A673 (cell line): ENCODE results near the gene USP15. TPM values are rescaled to one million over a fixed set of nuclear protein-coding genes. Genes with fewer than 3 reads are reported as not detected.

Experiments
- BruUV-seq: library from RNA; stranded (reverse); fragments of 400-500 nt; replicated peaks from 2 replicates; lab custom pipeline; 2021; lab: Mats Ljungman, UMichigan
- CTCF ChIA-PET: fragments of 300-600 bp; sonication (Branson Sonifier 250); formaldehyde crosslinking; loops from one replicate; lab custom pipeline; 2022; ENCODE audit warnings: antibody characterized with exemption; lab: Charles Lee
- POLR2A ChIA-PET: fragments of 300-600 bp; sonication (Branson Sonifier 250); formaldehyde crosslinking; loops from one replicate; lab custom pipeline; 2022; ENCODE audit warnings: antibody characterized with exemption; ENCODE audit not compliant: low non-redundant PET; lab: Charles Lee
- DNase-seq: peaks from one replicate; pipeline ENCODE4 v3.0.0-alpha.2; 2015; ENCODE audit warnings: low spot score
- H3K27ac ChIP-seq: fragments of 200-600 bp; sonication (generic); 2 replicates; pipeline ENCODE4 v1.5.1; 2016; ENCODE audit warnings: mixed run types, low read depth, mild to moderate bottlenecking, mixed read lengths, antibody characterized with exemption, low read length; ENCODE audit not compliant: poor library complexity, severe bottlenecking
- H3K27me3 ChIP-seq: fragments of 200-600 bp; sonication (generic); replicated peaks from 2 replicates; pipeline ENCODE4 v1.6.1; 2017; ENCODE audit warnings: mixed run types, low read depth, mild to moderate bottlenecking, mixed read lengths, antibody characterized with exemption, low read length; ENCODE audit not compliant: insufficient read depth, poor library complexity
- H3K36me3 ChIP-seq: fragments of 200-600 bp; sonication (generic); 2 replicates; pipeline ENCODE4 v1.6.1; 2016; ENCODE audit warnings: mixed run types, mild to moderate bottlenecking, mixed read lengths, antibody characterized with exemption, low read length; ENCODE audit not compliant: insufficient read depth, poor library complexity, severe bottlenecking
- H3K4me1 ChIP-seq: fragments of 200-600 bp; sonication (generic); 2 replicates; pipeline ENCODE4 v1.6.1; 2017; ENCODE audit warnings: mixed run types, mild to moderate bottlenecking, mixed read lengths, antibody characterized with exemption, low read length; ENCODE audit not compliant: insufficient read depth, poor library complexity, severe bottlenecking
- H3K4me3 ChIP-seq: fragments of 200-600 bp; sonication (generic); 2 replicates; pipeline ENCODE4 v1.5.1; 2016; ENCODE audit warnings: low read depth, mixed run types, mild to moderate bottlenecking, mixed read lengths, low read length; ENCODE audit not compliant: poor library complexity, severe bottlenecking
- H3K9me3 ChIP-seq: fragments of 200-600 bp; sonication (generic); 2 replicates; pipeline ENCODE4 v1.6.1; 2016; ENCODE audit warnings: mixed run types, low read depth, mild to moderate bottlenecking, mixed read lengths, antibody characterized with exemption, low read length; ENCODE audit not compliant: poor library complexity, severe bottlenecking
- CTCF ChIP-seq: fragments of 300-800, 200-600 bp; sonication (generic); conservative IDR thresholded peaks from 2 replicates; pipeline ENCODE4 v1.5.1; 2017; ENCODE audit warnings: low read depth, mild to moderate bottlenecking, antibody characterized with exemption, low read length, moderate library complexity, mixed read lengths
- EZH2 ChIP-seq: fragments of 200-600 bp; sonication (generic); IDR thresholded peaks from 2 replicates; pipeline ENCODE4 v1.6.1; 2017; ENCODE audit warnings: borderline replicate concordance, low read depth, mild to moderate bottlenecking, mixed read lengths, antibody characterized with exemption, low read length; ENCODE audit not compliant: poor library complexity, severe bottlenecking
- intact Hi-C: fragments of 100-400 bp; cut with micrococcal nuclease; formaldehyde crosslinking; loops from one replicate; pipeline ENCODE4 v1.10.0; 2022; ENCODE audit not compliant: unreplicated experiment
- total RNA-seq: library from RNA; stranded (reverse); gene quantifications from 2 replicates; pipeline ENCODE4 v1.2.3, GENCODE V29; 2021

The USP15 gene
- total RNA-seq, 1 experiment from 2014 or later, result 61.7 TPM

GRCh38 chr12:62308201-62308600 lies 48.0 kb downstream of the USP15 start:
- CTCF ChIA-PET, result no interaction called here
- Histone ChIP-seq H3K36me3 (peaks cover 29% of the 10 kb centered on the region), H3K4me1 (no peaks in the 10 kb centered on the region)

GRCh38 chr12:62313727-62314380 lies 53.6 kb downstream of the USP15 start:
- intact Hi-C loops, result no loop called here
- TF ChIP-seq CTCF, result no peak
- Histone ChIP-seq H3K36me3 (no peaks in the 10 kb centered on the region), H3K9me3 (no peaks in the 10 kb centered on the region), H3K4me1 (peaks cover 14% of the 10 kb centered on the region), H3K27me3 (no peaks in the 10 kb centered on the region), H3K4me3 (no peak overlapping the region), H3K27ac (no peak overlapping the region)
- ChIA-PET CTCF (no interaction called here), POLR2A (no interaction called here)
- no TSS peak for BruUV-seq
- no peak for DNase-seq

More at GRCh38 chr12:62308201-62308600, 48.0 kb downstream of the USP15 start:
- Histone ChIP-seq H3K27ac (no peak overlapping the region), H3K27me3 (no peaks in the 10 kb centered on the region), H3K4me3 (no peak overlapping the region), H3K9me3 (peaks cover 10% of the 10 kb centered on the region)
- intact Hi-C loops, result no loop called here
- no peak for TF ChIP-seq CTCF
- no peak for TF ChIP-seq EZH2
- BruUV-seq, result no TSS peak
- DNase-seq, result no peak
- POLR2A ChIA-PET, result no interaction called here

- CTCF ChIA-PET, result no interaction called here
- no peak for TF ChIP-seq EZH2
- TF ChIP-seq CTCF, result no peak
- POLR2A ChIA-PET, result no interaction called here
- no TSS peak for BruUV-seq
- Histone ChIP-seq H3K27ac (no peak overlapping the region), H3K4me1 (peaks cover 14% of the 10 kb centered on the region), H3K9me3 (no peaks in the 10 kb centered on the region), H3K36me3 (no peaks in the 10 kb centered on the region), H3K4me3 (no peak overlapping the region), H3K27me3 (no peaks in the 10 kb centered on the region)
- no peak for DNase-seq
- intact Hi-C loops, result no loop called here
These were observed 56.8 kb downstream of the USP15 start for GRCh38 chr12:62317017-62317416.
